H9 (cell line): ENCODE results near the gene WDR88. TPM values are rescaled to one million over a fixed set of nuclear protein-coding genes. Genes with fewer than 3 reads are reported as not detected.

ENCODE experiments used
- DNase-seq: peaks from one replicate; pipeline ENCODE4 v3.0.0-alpha.2; 2017
- H2AFZ ChIP-seq: one replicate; pipeline ENCODE4 v1.6.1; 2013; ENCODE audit warnings: mild to moderate bottlenecking, low read length, control low read depth, moderate library complexity
- H2AK5ac ChIP-seq: 2 replicates; pipeline ENCODE4 v1.6.1; 2013; ENCODE audit warnings: low read length, control low read depth, mixed read lengths; ENCODE audit not compliant: insufficient read length
- H2BK120ac ChIP-seq: one replicate; pipeline ENCODE4 v1.6.1; 2013; ENCODE audit warnings: low read depth, mild to moderate bottlenecking, low read length, control low read depth, inconsistent platforms; ENCODE audit not compliant: poor library complexity, severe bottlenecking
- H2BK12ac ChIP-seq: 2 replicates; pipeline ENCODE4 v1.6.1; 2013; ENCODE audit warnings: low read length, control low read depth, mixed read lengths, low read depth; ENCODE audit not compliant: insufficient read length
- H2BK15ac ChIP-seq: 2 replicates; pipeline ENCODE4 v1.6.1; 2013; ENCODE audit warnings: low read depth, low read length, control low read depth
- H2BK20ac ChIP-seq: one replicate; pipeline ENCODE4 v1.6.1; 2013; ENCODE audit warnings: low read depth, mild to moderate bottlenecking, low read length, control low read depth, inconsistent platforms; ENCODE audit not compliant: poor library complexity, severe bottlenecking
- H2BK5ac ChIP-seq: 2 replicates; pipeline ENCODE4 v1.6.1; 2013; ENCODE audit warnings: low read length, control low read depth, mixed read lengths; ENCODE audit not compliant: insufficient read length
- H3K14ac ChIP-seq: 2 replicates; pipeline ENCODE4 v1.6.1; 2013; ENCODE audit warnings: low read length, control low read depth; ENCODE audit not compliant: insufficient read depth
- H3K18ac ChIP-seq: 2 replicates; pipeline ENCODE4 v1.6.1; 2013; ENCODE audit warnings: low read depth, mild to moderate bottlenecking, mixed read lengths, low read length, control low read depth; ENCODE audit not compliant: insufficient read length
- H3K23ac ChIP-seq: 2 replicates; pipeline ENCODE4 v1.6.1; 2013; ENCODE audit warnings: low read length, control low read depth, mixed read lengths, low read depth; ENCODE audit not compliant: insufficient read length
- H3K23me2 ChIP-seq: 2 replicates; pipeline ENCODE4 v1.6.1; 2013; ENCODE audit warnings: low read depth, mild to moderate bottlenecking, mixed read lengths, low read length, control low read depth; ENCODE audit not compliant: insufficient read length, poor library complexity, severe bottlenecking
- H3K27ac ChIP-seq: 2 replicates; pipeline ENCODE4 v1.5.1; 2013; ENCODE audit warnings: low read length, control low read depth, mixed read lengths, low read depth; ENCODE audit not compliant: insufficient read length
- H3K27me3 ChIP-seq: 2 replicates; pipeline ENCODE4 v1.6.1; 2013; ENCODE audit warnings: low read length, control low read depth, inconsistent platforms; ENCODE audit not compliant: insufficient read depth
- H3K4ac ChIP-seq: 2 replicates; pipeline ENCODE4 v1.6.1; 2013; ENCODE audit warnings: low read depth, mild to moderate bottlenecking, control low read depth, inconsistent platforms, low read length, moderate library complexity
- H3K4me1 ChIP-seq: 2 replicates; pipeline ENCODE4 v1.6.1; 2013; ENCODE audit warnings: low read length, control low read depth, inconsistent platforms; ENCODE audit not compliant: insufficient read depth
- H3K4me2 ChIP-seq: 2 replicates; pipeline ENCODE4 v1.6.1; 2013; ENCODE audit warnings: low read length, control low read depth, mixed read lengths; ENCODE audit not compliant: insufficient read length, insufficient read depth
- H3K56ac ChIP-seq: 2 replicates; pipeline ENCODE4 v1.6.1; 2013; ENCODE audit warnings: low read depth, mild to moderate bottlenecking, mixed read lengths, low read length, control low read depth; ENCODE audit not compliant: insufficient read length
- H3K79me1 ChIP-seq: 2 replicates; pipeline ENCODE4 v1.6.1; 2013; ENCODE audit warnings: low read depth, mild to moderate bottlenecking, moderate library complexity, low read length, control low read depth, inconsistent platforms; ENCODE audit not compliant: insufficient read depth, poor library complexity, severe bottlenecking
- H3K79me2 ChIP-seq: 2 replicates; pipeline ENCODE4 v1.6.1; 2013; ENCODE audit warnings: low read length, control low read depth, inconsistent platforms; ENCODE audit not compliant: insufficient read depth
- H3K9ac ChIP-seq: 2 replicates; pipeline ENCODE4 v1.6.1; 2013; ENCODE audit warnings: low read length, control low read depth, mixed read lengths; ENCODE audit not compliant: insufficient read length; ENCODE audit errors: extremely low read depth
- H3K9me3 ChIP-seq: one replicate; pipeline ENCODE4 v1.6.1; 2013; ENCODE audit warnings: low read depth, low read length, inconsistent platforms; ENCODE audit not compliant: control insufficient read depth
- H3T11ph ChIP-seq: one replicate; pipeline ENCODE4 v1.6.1; 2013; ENCODE audit warnings: mild to moderate bottlenecking, low read length, control low read depth, inconsistent platforms
- H4K20me1 ChIP-seq: one replicate; pipeline ENCODE4 v1.6.1; 2013; ENCODE audit not compliant: control insufficient read depth, insufficient read length, insufficient read depth
- H4K5ac ChIP-seq: 2 replicates; pipeline ENCODE4 v1.6.1; 2013; ENCODE audit warnings: low read depth, mild to moderate bottlenecking, mixed read lengths, low read length, control low read depth; ENCODE audit not compliant: insufficient read length
- H4K8ac ChIP-seq: replicated peaks from 2 replicates; pipeline ENCODE4 v1.6.1; 2013; ENCODE audit warnings: low read length, control low read depth, mixed read lengths, low read depth; ENCODE audit not compliant: insufficient read length
- H4K91ac ChIP-seq: 2 replicates; pipeline ENCODE4 v1.6.1; 2013; ENCODE audit warnings: low read depth, mild to moderate bottlenecking, moderate library complexity, mixed read lengths, low read length, control low read depth; ENCODE audit not compliant: insufficient read length
- H3K27ac Mint-ChIP-seq, 3 experiments: 2 replicates in 2 of 3; 3 replicates in 1 of 3; pipeline ENCODE4 v1.8.0; 2020 to 2021; ENCODE audit warnings: mixed read lengths in 3 of 3, mild to moderate bottlenecking in 1 of 3, moderate library complexity in 1 of 3
- H3K27me3 Mint-ChIP-seq: 2 replicates; pipeline ENCODE4 v1.8.0; 2021; ENCODE audit warnings: low read depth, mild to moderate bottlenecking, moderate library complexity, mixed read lengths
- H3K36me3 Mint-ChIP-seq, 3 experiments: 2 replicates in 2 of 3; 3 replicates in 1 of 3; pipeline ENCODE4 v1.8.0; 2020 to 2021; ENCODE audit warnings: low read depth in 3 of 3, mixed read lengths in 3 of 3; ENCODE audit not compliant: insufficient read depth in 1 of 3
- H3K4me1 Mint-ChIP-seq, 2 experiments: 2 replicates each; pipeline ENCODE4 v1.8.0; 2020; ENCODE audit warnings: mixed read lengths in 2 of 2
- H3K4me3 Mint-ChIP-seq, 2 experiments: 2 replicates in 1 of 2; 3 replicates in 1 of 2; pipeline ENCODE4 v1.8.0; 2020 to 2021; ENCODE audit warnings: mild to moderate bottlenecking in 2 of 2, mixed read lengths in 2 of 2, moderate library complexity in 1 of 2
- H3K9me3 Mint-ChIP-seq, 2 experiments: 2 replicates in 1 of 2; 3 replicates in 1 of 2; pipeline ENCODE4 v1.8.0; 2020; ENCODE audit warnings: mild to moderate bottlenecking in 2 of 2, mixed read lengths in 2 of 2, moderate library complexity in 1 of 2
- WGBS: extraction: QIAGEN DNeasy Blood & Tissue Kit; methylation state at CpG from one replicate; pipeline ENCODE4 v1.1.7; 2013; ENCODE audit warnings: missing lambda C conversion rate, low lambda C conversion rate, mixed read lengths; ENCODE audit not compliant: insufficient read length; ENCODE audit errors: extremely low coverage; 5-methylcytosine and 5-hydroxymethylcytosine counted together
- total RNA-seq: library from RNA; stranded (reverse); gene quantifications from 2 replicates; pipeline ENCODE4 v1.2.1, GENCODE V29; 2021
- TF ChIP-seq, protein P1 (sequence below): fragments of 200-600 bp; sonication (generic); conservative IDR thresholded peaks from 3 replicates; pipeline ENCODE4 v1.8.0; 2021; ENCODE audit warnings: antibody characterized with exemption, mild to moderate bottlenecking

The WDR88 gene
- total RNA-seq, 1 experiment from 2014 or later, result not detected

DNA sequence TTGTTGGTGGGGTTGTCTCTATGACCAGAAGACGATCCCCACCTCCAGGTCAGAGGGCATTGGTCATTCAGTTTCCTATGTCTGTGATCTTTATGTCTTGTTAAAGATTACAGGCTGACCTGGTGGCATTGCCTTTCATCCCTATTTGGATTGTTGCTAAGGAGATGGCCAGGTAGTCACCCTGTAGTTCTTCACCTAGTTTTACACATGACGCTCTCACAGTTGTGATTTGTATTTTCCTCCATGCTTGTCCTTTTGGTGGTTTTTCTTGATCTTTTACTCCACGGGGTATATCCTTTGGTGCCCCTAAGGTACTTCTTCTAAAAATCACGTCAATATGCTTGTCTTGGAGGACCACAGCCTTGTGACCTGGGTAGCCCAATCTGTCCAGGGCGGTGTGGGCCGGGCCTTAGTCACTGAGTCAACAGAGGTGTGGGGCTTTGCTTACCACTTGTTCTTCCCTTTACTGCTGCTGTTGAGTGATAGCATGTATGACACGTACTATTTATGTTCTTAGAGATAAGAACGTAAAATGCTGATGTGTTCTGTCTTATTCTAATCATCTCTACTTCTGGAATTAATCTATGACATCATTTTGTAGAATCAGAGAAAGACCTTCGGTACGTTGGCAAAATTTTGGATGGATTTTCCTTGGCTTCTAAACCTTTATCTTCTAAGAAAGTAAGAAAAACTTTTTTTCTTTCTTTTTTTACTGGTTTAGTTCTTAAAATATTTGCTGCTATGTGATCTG is 30.8 kb upstream of the WDR88 start:
- Mint-ChIP-seq H3K27me3 (no peaks in the 10 kb centered on the region), H3K4me3 (no peak overlapping the region), H3K36me3 (peaks cover 4 to 66% (median 39%) of the 10 kb centered on the region in 3 experiments; a peak in 6 of 7 replicates), H3K27ac (no peak overlapping the region), H3K4me1 (no peaks in the 10 kb centered on the region), H3K9me3 (no peaks in the 10 kb centered on the region)
- no peaks in the 10 kb centered on the region for H3K79me2 ChIP-seq
- no peak overlapping the region for H3K14ac ChIP-seq
- no peak overlapping the region for H2AFZ ChIP-seq
- no peak overlapping the region for H3K23ac ChIP-seq
- H2AK5ac ChIP-seq, result no peak overlapping the region
- no peaks in the 10 kb centered on the region for H3K4me1 ChIP-seq
- no peaks in the 10 kb centered on the region for H3K9me3 ChIP-seq
- H3K18ac ChIP-seq, result no peak overlapping the region
- no peak overlapping the region for H2BK20ac ChIP-seq
- no peak overlapping the region for H2BK12ac ChIP-seq
- no peak overlapping the region for H3K4me2 ChIP-seq
- H4K8ac ChIP-seq, result no peak overlapping the region
- no peak overlapping the region for H2BK15ac ChIP-seq
- no peak overlapping the region for H4K91ac ChIP-seq
- no peaks in the 10 kb centered on the region for H3K27me3 ChIP-seq
- no CpG with 5 or more reads among the region's 10 CpGs for WGBS
- TF ChIP-seq, protein P1, sequence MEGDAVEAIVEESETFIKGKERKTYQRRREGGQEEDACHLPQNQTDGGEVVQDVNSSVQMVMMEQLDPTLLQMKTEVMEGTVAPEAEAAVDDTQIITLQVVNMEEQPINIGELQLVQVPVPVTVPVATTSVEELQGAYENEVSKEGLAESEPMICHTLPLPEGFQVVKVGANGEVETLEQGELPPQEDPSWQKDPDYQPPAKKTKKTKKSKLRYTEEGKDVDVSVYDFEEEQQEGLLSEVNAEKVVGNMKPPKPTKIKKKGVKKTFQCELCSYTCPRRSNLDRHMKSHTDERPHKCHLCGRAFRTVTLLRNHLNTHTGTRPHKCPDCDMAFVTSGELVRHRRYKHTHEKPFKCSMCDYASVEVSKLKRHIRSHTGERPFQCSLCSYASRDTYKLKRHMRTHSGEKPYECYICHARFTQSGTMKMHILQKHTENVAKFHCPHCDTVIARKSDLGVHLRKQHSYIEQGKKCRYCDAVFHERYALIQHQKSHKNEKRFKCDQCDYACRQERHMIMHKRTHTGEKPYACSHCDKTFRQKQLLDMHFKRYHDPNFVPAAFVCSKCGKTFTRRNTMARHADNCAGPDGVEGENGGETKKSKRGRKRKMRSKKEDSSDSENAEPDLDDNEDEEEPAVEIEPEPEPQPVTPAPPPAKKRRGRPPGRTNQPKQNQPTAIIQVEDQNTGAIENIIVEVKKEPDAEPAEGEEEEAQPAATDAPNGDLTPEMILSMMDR, result no peak
- no peak overlapping the region for H3K9ac ChIP-seq
- H4K20me1 ChIP-seq, result no peaks in the 10 kb centered on the region
- H3K56ac ChIP-seq, result no peak overlapping the region
- no peaks in the 10 kb centered on the region for H3K79me1 ChIP-seq
- H3K23me2 ChIP-seq, result no peaks in the 10 kb centered on the region
- no peak overlapping the region for H4K5ac ChIP-seq
- H3K4ac ChIP-seq, result no peak overlapping the region
- H2BK120ac ChIP-seq, result no peak overlapping the region
- no peak overlapping the region for H2BK5ac ChIP-seq
- no peak for DNase-seq
- no peak overlapping the region for H3K27ac ChIP-seq
- H3T11ph ChIP-seq, result no peak overlapping the region
